ACHN (cell line): Measurements from ENCODE around the gene PLXNA1.

Source experiments
- DNase-seq: peaks from one replicate; pipeline ENCODE4 v3.0.0-alpha.2; 2015
- in situ Hi-C: cut with HindIII; loops from 2 replicates; pipeline ENCODE4 v1.10.0; 2017; ENCODE audit warnings: low sequenced_read_pairs, low pct_ligation_motif_present, low pct_unique_long_range_greater_than_20kb

Gene PLXNA1

GRCh38 chr3:126951561-126951960 is 31.4 kb upstream of the PLXNA1 start:
- no peak for DNase-seq
- in situ Hi-C loops: no loop called here

- in situ Hi-C loops: no loop called here
- no peak for DNase-seq
These were observed 30.5 kb upstream of the PLXNA1 start for GRCh38 chr3:126952261-126952982.

- no peak for DNase-seq
- in situ Hi-C loops: no loop called here
These were observed 29.8 kb upstream of the PLXNA1 start for GRCh38 chr3:126952983-126953660.

DNA sequence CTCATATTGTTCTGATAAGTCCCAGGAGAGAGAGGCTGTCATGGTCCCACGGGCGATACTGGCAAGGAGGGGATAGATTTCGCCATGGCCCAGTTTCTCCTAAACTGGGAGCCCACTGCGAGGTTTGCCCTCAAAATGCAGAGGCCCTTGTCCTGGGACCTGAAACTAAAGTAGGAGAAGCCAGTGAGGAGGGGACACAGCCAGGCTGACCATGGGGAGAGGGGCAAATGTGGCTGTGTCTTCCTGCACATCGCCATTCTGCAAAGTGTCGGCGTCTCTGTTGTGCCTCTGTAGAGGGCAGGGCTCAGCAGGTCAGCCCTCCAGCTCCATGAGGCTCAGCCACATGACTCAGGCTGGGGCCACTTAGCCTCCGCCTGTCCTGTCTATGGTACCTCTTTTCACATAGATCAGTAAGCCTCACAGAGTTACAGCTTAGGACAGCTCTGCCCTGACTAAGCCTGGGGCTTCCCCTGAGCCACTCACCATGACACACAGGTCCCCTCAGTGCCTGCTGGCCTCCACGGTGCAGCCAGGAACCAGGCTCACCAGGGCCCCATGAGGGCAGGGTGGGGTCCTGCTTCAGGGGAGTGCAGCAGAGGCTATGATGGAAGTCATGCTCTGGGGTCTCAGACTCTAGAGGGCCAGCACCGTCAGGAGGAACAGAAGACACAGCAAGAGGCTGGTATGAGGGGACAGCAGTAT is 28.6 kb upstream of the PLXNA1 start:
- DNase-seq: no peak
- in situ Hi-C loops: no loop called here

- in situ Hi-C loops: no loop called here
- DNase-seq: no peak
These were observed 27.7 kb upstream of the PLXNA1 start for GRCh38 chr3:126955004-126955790.

DNA sequence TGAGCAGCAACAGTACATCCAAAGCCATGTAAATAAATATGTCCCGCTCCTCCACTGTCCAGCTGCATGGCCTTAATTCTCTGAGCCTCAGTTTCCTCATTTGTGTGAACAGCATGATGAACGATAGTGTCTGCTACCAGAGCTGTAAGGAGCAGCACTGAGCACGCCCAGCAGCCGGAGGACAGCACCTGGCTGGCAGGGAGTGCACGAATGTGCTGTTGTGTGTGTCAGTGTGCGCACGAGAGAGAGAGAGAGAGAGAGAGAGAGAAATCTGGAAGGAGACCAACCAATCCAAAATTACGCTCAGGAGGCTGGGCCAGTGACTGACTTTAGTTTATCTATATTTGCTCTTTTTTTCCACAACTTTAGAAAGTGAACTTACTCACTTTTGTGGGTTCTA is 26.6 kb upstream of the PLXNA1 start:
- in situ Hi-C loops: no loop called here
- DNase-seq: no peak

DNA sequence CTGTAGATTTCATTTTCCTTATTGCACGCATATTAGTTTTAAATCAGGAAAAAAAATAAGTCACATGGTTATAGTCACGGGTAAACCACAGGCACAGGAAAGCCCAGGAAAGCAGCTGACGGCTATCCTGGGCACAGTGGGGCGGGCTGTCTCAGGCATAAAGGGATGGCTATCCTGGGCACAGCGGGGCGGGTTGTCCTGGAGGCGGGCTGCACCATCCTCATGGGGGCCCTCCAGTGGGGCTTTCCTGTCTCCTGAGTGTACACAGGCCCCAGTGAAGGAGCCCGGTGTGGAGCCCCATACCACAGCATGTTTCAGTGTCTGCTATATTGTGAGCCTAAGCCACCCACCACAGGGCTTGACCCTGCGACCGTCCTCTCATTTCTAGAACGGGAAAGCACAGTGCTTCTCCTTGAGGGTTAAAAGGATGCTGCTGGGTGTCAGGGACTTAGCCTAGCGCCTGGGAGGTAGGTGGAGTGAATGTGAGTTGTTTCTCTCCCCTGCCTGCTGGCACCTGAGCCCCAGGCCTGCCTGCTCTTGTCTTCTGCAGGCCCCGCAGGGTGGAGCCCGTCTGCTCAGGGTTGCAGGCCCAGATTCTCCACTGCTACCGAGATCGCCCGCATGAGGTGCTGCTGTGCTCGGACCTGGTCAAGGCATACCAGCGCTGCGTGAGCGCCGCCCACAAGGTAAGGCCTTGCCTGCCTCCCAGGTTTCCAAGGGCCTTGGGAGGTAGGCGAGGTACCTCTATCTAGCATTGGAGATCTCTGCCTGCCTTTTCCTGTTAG is 25.9 kb upstream of the PLXNA1 start:
- in situ Hi-C loops: no loop called here
- no peak for DNase-seq

GRCh38 chr3:126957776-126958637 is 24.9 kb upstream of the PLXNA1 start:
- in situ Hi-C loops: no loop called here
- no peak for DNase-seq

DNA sequence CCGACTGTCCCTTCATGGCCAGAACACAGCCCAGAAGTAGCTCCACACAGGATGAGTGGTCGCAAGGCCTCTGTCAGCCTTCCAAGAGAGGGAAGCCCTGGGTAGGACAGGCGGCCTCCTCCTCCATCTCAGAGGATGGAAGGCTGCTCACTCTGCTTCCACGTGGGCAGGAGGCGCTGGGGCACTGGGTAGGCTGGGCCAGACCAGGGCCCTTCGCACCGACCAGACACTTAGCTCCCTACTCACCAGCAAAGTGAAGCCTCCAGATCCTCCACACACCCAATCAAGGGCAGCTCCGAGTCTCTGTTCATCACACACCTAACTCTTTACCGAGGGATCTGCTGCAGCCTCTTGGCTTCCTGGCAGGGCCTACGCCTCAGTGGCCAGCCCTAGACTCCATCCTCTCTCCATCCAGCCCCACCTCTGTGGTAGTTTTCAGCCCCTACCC is 24.3 kb upstream of the PLXNA1 start:
- in situ Hi-C loops: no loop called here
- no peak for DNase-seq

DNA sequence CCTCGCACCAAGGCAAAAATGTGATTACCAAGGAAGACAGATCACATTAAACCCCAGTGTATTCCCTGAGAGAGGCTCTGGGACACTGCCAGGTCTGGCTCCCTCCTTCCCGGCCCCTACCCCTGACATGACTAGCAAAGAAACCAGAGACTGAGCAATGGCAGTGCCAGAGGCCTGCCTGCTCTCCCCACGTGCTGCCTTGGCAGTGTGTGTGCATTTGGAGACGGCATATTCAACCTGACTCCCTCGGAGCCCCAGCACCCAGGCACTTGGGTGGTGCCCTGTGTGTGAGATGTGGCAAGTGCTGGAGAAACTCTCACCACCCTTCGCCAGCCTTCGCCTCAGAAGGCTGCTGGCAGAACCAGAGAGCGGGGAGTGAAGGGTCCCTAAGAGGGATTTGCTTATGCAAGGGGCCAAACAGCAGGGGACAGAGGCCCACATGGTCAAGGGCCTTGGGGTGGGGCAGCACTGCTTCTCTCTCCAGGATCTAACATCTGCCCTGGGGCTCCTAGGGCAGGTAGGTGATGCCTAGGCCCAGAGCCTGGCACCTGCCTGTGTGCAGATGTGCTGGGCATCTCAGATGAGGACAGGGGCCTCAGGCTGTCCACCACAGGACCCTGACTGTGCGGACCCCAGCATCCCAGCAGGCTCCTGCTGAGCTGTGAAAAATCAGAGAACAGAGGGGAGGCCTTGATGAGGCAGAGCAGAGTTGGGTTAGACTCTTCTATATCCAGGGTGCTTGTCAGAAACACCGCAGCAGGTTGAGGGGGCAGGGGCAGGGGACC is 23.6 kb upstream of the PLXNA1 start:
- DNase-seq: no peak

DNA sequence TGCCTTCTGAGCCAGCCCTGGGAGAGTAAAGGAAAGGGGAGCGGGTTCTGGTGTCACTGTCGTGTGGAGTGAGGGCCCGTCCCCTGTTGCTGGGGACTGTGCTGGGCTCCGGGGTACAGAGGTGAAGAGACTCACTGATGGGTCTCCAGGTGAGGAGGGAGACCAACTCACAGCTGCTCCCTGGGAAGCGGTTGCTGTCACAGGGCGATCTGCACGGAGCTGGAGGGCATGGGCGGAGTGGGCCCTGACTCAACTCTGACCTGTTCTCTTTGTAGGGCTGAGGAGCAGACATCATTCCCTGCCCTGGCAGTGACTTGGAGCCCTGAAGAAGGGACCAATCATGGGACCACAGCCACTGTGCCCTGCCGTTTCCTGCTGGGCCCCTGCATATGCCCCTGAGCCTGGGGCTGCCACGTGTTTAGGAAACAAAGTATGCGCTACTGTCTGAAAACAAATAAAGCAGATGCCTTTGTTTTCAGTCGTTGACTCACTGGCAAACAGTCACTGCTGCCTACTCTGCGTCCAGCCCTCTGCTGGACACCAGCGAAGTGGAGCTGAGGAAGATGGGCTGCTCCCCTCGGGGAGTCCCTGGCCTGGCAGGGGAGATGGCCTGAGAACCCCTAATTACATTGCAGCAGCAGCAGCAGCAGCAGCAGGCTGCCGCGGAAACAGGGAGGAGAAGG is 22.9 kb upstream of the PLXNA1 start:
- DNase-seq: no peak
- in situ Hi-C loops: no loop called here

More for the DNA sequence above, 23.6 kb upstream of the PLXNA1 start:
- in situ Hi-C loops: no loop called here

DNA sequence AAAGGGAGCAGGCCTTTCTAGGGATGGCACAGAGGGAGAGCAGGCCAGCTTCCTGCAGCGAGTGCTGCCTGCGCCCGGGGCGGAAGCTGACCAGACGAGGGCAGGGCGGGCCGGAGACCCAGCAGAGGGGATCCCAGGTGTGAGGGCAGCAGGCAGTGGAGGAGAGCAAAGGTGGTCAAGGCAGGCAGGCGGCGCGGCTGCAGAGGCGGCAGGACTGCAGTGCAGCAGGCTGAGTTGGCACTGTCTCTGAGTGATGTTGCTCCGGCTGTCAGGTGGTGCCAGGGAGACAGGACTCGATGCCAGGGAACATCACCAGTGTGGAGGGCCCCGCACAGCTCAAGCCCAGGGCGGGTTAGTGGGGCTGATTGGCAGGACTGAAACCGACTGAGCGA is 22.3 kb upstream of the PLXNA1 start:
- DNase-seq: no peak
- in situ Hi-C loops: no loop called here

GRCh38 chr3:126961191-126961790 is 21.6 kb upstream of the PLXNA1 start:
- no peak for DNase-seq
- in situ Hi-C loops: no loop called here

DNA sequence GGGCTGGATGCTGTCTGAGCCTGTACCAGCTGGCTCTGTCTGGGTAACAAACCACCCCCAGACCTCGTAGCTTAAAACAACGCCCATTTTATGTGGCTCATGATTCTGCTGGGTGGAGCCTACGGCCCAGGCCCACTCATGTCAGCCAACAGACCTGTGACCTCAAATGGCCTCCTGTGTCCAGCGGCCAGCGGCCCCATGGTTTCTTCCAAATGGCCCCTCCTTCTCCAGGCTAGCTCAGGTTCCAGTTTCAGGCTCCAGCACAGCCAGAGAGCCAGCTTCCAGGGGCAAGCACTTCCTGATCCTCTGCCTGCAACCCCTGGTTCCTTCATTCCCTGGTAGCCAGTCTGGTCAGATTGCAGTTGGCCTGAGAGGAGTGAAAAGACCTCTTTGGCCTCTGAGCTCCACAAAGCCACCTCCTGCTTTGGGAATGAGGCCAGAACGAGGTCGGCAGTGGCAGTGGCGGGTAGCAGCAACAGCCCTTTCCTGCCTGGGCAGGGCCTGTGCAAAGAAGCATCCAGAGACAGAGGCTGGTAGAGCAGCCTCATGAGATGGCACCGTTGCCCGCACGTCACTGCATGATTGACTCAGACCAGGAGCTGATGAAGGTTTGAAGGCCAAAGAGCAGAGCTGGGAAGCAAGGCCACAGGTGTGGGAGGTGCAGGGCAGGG is 21.0 kb upstream of the PLXNA1 start:
- DNase-seq: no peak
- in situ Hi-C loops: no loop called here

DNA sequence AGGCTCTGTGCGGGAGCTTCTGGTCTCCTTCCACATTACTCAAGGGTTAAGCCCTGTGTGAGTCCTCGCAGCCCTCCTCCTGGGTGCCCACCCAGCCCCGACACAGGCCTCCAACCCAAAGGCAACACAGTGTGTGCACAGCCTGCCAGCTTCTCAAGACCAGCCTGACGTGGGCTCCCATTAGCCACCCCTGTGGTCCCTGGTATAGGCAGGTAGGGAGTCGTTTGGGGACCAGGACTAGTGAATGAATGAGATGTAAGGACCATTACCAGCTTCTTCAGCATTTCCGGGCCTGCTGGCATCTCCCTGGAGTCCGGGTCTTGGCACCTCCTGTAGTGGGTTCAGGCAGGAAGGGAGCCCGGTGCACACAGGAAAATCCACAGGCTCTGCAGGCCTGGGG is 20.2 kb upstream of the PLXNA1 start:
- DNase-seq: no peak
- in situ Hi-C loops: no loop called here
